HepG2 (cell line): ENCODE measurements around the gene SLC9A8. TPM values are rescaled to one million over a fixed set of nuclear protein-coding genes. Genes with fewer than 3 reads are reported as not detected.

Source experiments
- BCL6 ChIP-seq: IDR thresholded peaks from 2 replicates; pipeline ENCODE4 v1.6.1; 2016; ENCODE audit warnings: missing genetic modification reagents, missing compliant biosample characterization
- CBX2 ChIP-seq, 2 experiments: fragments of 200-600 bp in 1 of 2; sonication (generic); formaldehyde crosslinking in 1 of 2; IDR thresholded peaks; 2 replicates each; pipeline versions ENCODE4 v1.7.0 to v1.8.1; 2018 to 2022; ENCODE audit warnings: low read depth in 2 of 2, low read length in 1 of 2, mild to moderate bottlenecking in 1 of 2, missing genetic modification reagents in 1 of 2
- CREM ChIP-seq, 2 experiments: sonication (generic) in 1 of 2; formaldehyde crosslinking in 1 of 2; IDR thresholded peaks; 2 replicates each; pipeline versions ENCODE4 v1.4.0 to v1.6.1; 2016 to 2020; ENCODE audit warnings: antibody characterized with exemption in 1 of 2, mild to moderate bottlenecking in 1 of 2, missing genetic modification reagents in 1 of 2
- EZH2 ChIP-seq: conservative IDR thresholded peaks from 2 replicates; pipeline ENCODE4 v1.6.1; 2012; ENCODE audit warnings: mild to moderate bottlenecking, low read depth, low read length, moderate library complexity
- FIP1L1 ChIP-seq: fragments of 200-400 bp; formaldehyde crosslinking; IDR thresholded peaks from 2 replicates; pipeline ENCODE4 v1.6.1; 2018; ENCODE audit warnings: low read depth, mild to moderate bottlenecking, low read length, moderate library complexity, borderline replicate concordance; ENCODE audit not compliant: insufficient read depth
- FOXO1 ChIP-seq: sonication (generic); formaldehyde crosslinking; IDR thresholded peaks from 2 replicates; pipeline ENCODE4 v1.4.0; 2020; ENCODE audit warnings: missing genetic modification reagents
- FOXO4 ChIP-seq: sonication (generic); formaldehyde crosslinking; conservative IDR thresholded peaks from 2 replicates; pipeline ENCODE4 v1.8.1; 2023; ENCODE audit warnings: missing genetic modification reagents
- GZF1 ChIP-seq: sonication (generic); formaldehyde crosslinking; IDR thresholded peaks from 2 replicates; pipeline ENCODE4 v1.5.1; 2020; ENCODE audit warnings: mild to moderate bottlenecking, missing genetic modification reagents
- HINFP ChIP-seq: sonication (generic); formaldehyde crosslinking; IDR thresholded peaks from 2 replicates; pipeline ENCODE4 v1.4.0; 2020; ENCODE audit warnings: low read depth, mild to moderate bottlenecking, missing genetic modification reagents
- IKZF4 ChIP-seq: sonication (generic); formaldehyde crosslinking; IDR thresholded peaks from 2 replicates; pipeline ENCODE4 v1.5.1; 2020; ENCODE audit warnings: borderline replicate concordance, mild to moderate bottlenecking, low read depth, missing genetic modification reagents; ENCODE audit errors: not compliant biosample characterization
- JARID2 ChIP-seq: sonication (generic); formaldehyde crosslinking; IDR thresholded peaks from 2 replicates; pipeline ENCODE4 v1.8.1; 2023; ENCODE audit warnings: missing genetic modification reagents, inconsistent platforms; ENCODE audit not compliant: insufficient replicate concordance
- MAX ChIP-seq: IDR thresholded peaks from 2 replicates; pipeline ENCODE4 v1.6.1; 2012; ENCODE audit warnings: inconsistent platforms
- NFYC ChIP-seq: IDR thresholded peaks from 2 replicates; pipeline ENCODE4 v1.6.1; 2016; ENCODE audit warnings: missing genetic modification reagents, missing compliant biosample characterization
- PCBP1 ChIP-seq: fragments of 200-400 bp; formaldehyde crosslinking; IDR thresholded peaks from 2 replicates; pipeline ENCODE4 v1.6.1; 2017; ENCODE audit warnings: mild to moderate bottlenecking, low read depth, low read length, borderline replicate concordance
- SETDB1 ChIP-seq: sonication (generic); formaldehyde crosslinking; IDR thresholded peaks from 2 replicates; pipeline ENCODE4 v1.5.1; 2020; ENCODE audit warnings: missing genetic modification reagents, mild to moderate bottlenecking, borderline replicate concordance
- SIX1 ChIP-seq: sonication (generic); formaldehyde crosslinking; IDR thresholded peaks from 2 replicates; pipeline ENCODE4 v1.4.0; 2020; ENCODE audit warnings: missing genetic modification reagents, borderline replicate concordance
- SNAI1 ChIP-seq: sonication (generic); formaldehyde crosslinking; IDR thresholded peaks from 2 replicates; pipeline ENCODE4 v1.5.0; 2020; ENCODE audit warnings: mild to moderate bottlenecking, missing genetic modification reagents, borderline replicate concordance
- ZFP62 ChIP-seq: sonication (generic); formaldehyde crosslinking; IDR thresholded peaks from 2 replicates; pipeline ENCODE4 v1.4.0; 2020; ENCODE audit warnings: missing genetic modification reagents
- ZNF225 ChIP-seq: sonication (generic); formaldehyde crosslinking; IDR thresholded peaks from 2 replicates; pipeline ENCODE4 v1.4.0; 2020; ENCODE audit warnings: mild to moderate bottlenecking, missing genetic modification reagents
- ZNF557 ChIP-seq: sonication (generic); formaldehyde crosslinking; IDR thresholded peaks from 2 replicates; pipeline ENCODE4 v1.4.0; 2020; ENCODE audit warnings: missing genetic modification reagents
- ZNF768 ChIP-seq: sonication (generic); formaldehyde crosslinking; IDR thresholded peaks from 2 replicates; pipeline ENCODE4 v1.4.0; 2020; ENCODE audit warnings: missing genetic modification reagents
- polyA plus RNA-seq, 8 experiments: library from polyadenylated mRNA; depleted of rRNA in 3 of 8; stranded (reverse) in 7 of 8; unstranded in 1 of 8; fragments of >200 nt; fragmentation: Illumina TruSeq in 4 of 8; extraction: Trizol in 4 of 8; gene quantifications; 2 replicates each; pipeline versions ENCODE4 v1.2.1 to v1.2.3, GENCODE V29; 2011 to 2016; ENCODE audit warnings: low read depth in 4 of 8, missing spikeins in 1 of 8, mixed read lengths in 1 of 8; ENCODE audit not compliant: insufficient read depth in 1 of 8
- total RNA-seq, 5 experiments: library from RNA; depleted of rRNA; stranded (reverse); fragments of >200 nt; fragmentation: Illumina TruSeq; extraction: Trizol; gene quantifications; 2 replicates each; pipeline ENCODE4 v1.2.3, GENCODE V29; 2016; ENCODE audit warnings: low read depth in 1 of 5
- TF ChIP-seq, protein P1 (sequence below): sonication (generic); formaldehyde crosslinking; IDR thresholded peaks from 2 replicates; pipeline ENCODE4 v1.4.0; 2020; ENCODE audit warnings: missing genetic modification reagents, low read depth, mild to moderate bottlenecking, borderline replicate concordance
- TF ChIP-seq, protein P2 (sequence below): IDR thresholded peaks from 2 replicates; pipeline ENCODE4 v1.6.1; 2018; ENCODE audit warnings: missing genetic modification reagents, mild to moderate bottlenecking, missing compliant biosample characterization

SLC9A8 gene
- total and polyA plus RNA-seq, 2 of the 13 experiments (the other 11 are each of a cell fraction or from before 2014, with no cell fraction given): 4.1 to 7.4 TPM

DNA sequence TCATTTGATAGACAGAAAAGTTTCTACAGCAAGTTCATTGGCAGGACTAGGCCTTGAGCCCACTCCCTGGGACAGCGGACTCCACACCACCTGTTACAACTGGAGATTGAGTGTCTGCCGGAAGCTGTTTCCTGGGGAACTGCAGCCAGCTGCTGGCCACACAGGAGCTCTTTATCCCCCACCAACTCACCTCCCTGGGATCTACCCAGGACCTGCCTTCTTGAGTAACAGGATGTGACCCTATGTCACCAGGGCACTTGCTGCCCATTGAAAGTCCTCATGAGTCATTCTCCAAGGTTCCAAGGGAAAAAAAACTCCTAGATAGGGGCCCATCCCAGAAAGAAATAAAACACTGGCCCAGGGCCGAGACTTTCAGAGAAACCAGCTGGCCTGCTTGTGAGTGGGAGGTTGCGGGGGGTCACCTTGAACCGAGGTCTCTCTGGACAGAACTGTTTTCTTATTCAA lies 37.4 kb upstream of the SLC9A8 start (continued):
- TF ChIP-seq BCL6 (CRISPR knock-in tag) (peak; percentile 57; the same call in 1 of the 2 replicates), NFYC (CRISPR knock-in tag) (0 out of 2 replicates have a peak, but pooled peaks have one; percentile 29), HINFP (no peak), SIX1 (CRISPR knock-in tag) (peak; percentile 62; the same call in 1 of the 2 replicates), FIP1L1 (no peak), IKZF4 (CRISPR knock-in tag) (no peak), SETDB1 (no peak), CREM (IDR thresholded peaks at IDR 0.05) (peak; percentile 65), CREM (CRISPR knock-in tag; IDR thresholded peaks at IDR 0.05) (no peak), EZH2 (no peak), CBX2 (IDR thresholded peaks at IDR 0.05; ENCODE audit: low read depth, low read length) (no peak), CBX2 (CRISPR knock-in tag; IDR thresholded peaks at IDR 0.05; ENCODE audit: low read depth) (no peak), MAX (peak; percentile 68), FOXO4 (CRISPR knock-in tag) (no peak), SNAI1 (CRISPR knock-in tag) (no peak), FOXO1 (CRISPR knock-in tag) (no peak; the same call in 1 of the 2 replicates), ZNF768 (CRISPR knock-in tag) (0 out of 2 replicates have a peak, but pooled peaks have one; percentile 32), ZFP62 (CRISPR knock-in tag) (no peak), ZNF557 (CRISPR knock-in tag) (no peak), PCBP1 (no peak), JARID2 (no peak), GZF1 (peak; percentile 27; the same call in 1 of the 2 replicates), ZNF225 (CRISPR knock-in tag) (no peak)
- TF ChIP-seq, protein P1, sequence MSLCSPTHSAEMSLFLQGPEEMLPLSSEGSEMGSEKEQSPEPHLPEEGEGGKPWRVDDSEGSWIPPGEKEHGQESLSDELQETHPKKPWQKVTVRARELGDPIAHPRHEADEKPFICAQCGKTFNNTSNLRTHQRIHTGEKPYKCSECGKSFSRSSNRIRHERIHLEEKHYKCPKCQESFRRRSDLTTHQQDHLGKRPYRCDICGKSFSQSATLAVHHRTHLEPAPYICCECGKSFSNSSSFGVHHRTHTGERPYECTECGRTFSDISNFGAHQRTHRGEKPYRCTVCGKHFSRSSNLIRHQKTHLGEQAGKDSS: peak; percentile 84; the same call in 1 of the 2 replicates
- TF ChIP-seq, protein P2, sequence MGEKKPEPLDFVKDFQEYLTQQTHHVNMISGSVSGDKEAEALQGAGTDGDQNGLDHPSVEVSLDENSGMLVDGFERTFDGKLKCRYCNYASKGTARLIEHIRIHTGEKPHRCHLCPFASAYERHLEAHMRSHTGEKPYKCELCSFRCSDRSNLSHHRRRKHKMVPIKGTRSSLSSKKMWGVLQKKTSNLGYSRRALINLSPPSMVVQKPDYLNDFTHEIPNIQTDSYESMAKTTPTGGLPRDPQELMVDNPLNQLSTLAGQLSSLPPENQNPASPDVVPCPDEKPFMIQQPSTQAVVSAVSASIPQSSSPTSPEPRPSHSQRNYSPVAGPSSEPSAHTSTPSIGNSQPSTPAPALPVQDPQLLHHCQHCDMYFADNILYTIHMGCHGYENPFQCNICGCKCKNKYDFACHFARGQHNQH (CRISPR knock-in tag): peak; percentile 87
